Epithelial cell of esophagus (primary cell): ENCODE measurements around the gene MPRIP.
A peak's percentile ranks its signal among the peaks of the same experiment; 100 is the strongest.

Source experiments
- DNase-seq: peaks from one replicate; pipeline ENCODE4 v3.0.0; 2010; ENCODE audit warnings: low read depth
- H3K4me3 ChIP-seq: 2 replicates; pipeline ENCODE4 v1.5.1; 2011; ENCODE audit warnings: mild to moderate bottlenecking, low read length, control low read depth
- TF ChIP-seq, protein P1 (sequence below): IDR thresholded peaks from 2 replicates; pipeline ENCODE4 v1.5.1; 2011; ENCODE audit warnings: low read depth, mild to moderate bottlenecking, low read length, control low read depth, inconsistent platforms; ENCODE audit not compliant: insufficient read depth; ENCODE audit errors: missing control alignments

MPRIP gene

DNA sequence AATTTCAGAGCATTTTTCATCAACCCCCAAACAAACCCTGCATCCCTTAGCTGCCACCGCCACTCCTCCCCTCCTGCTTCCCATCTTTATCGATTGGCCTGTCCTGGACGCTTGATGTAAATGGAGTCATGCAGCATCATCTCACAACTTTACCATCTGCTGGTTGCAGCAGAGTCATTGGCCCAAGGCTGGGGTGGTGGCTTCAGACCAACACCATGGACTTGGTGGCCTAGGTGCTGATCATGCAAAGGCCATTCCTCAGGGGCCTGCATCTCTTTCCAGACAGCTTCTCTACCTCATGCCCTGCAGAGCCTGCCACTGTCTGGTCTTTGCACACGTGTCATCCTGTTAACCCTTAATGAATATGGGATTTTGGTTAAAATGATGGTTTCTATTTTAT lies 73.4 kb downstream of the MPRIP start:
- no peak for DNase-seq
- H3K4me3 ChIP-seq, result no peak overlapping the region
- TF ChIP-seq, protein P1, sequence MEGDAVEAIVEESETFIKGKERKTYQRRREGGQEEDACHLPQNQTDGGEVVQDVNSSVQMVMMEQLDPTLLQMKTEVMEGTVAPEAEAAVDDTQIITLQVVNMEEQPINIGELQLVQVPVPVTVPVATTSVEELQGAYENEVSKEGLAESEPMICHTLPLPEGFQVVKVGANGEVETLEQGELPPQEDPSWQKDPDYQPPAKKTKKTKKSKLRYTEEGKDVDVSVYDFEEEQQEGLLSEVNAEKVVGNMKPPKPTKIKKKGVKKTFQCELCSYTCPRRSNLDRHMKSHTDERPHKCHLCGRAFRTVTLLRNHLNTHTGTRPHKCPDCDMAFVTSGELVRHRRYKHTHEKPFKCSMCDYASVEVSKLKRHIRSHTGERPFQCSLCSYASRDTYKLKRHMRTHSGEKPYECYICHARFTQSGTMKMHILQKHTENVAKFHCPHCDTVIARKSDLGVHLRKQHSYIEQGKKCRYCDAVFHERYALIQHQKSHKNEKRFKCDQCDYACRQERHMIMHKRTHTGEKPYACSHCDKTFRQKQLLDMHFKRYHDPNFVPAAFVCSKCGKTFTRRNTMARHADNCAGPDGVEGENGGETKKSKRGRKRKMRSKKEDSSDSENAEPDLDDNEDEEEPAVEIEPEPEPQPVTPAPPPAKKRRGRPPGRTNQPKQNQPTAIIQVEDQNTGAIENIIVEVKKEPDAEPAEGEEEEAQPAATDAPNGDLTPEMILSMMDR, result no peak

DNA sequence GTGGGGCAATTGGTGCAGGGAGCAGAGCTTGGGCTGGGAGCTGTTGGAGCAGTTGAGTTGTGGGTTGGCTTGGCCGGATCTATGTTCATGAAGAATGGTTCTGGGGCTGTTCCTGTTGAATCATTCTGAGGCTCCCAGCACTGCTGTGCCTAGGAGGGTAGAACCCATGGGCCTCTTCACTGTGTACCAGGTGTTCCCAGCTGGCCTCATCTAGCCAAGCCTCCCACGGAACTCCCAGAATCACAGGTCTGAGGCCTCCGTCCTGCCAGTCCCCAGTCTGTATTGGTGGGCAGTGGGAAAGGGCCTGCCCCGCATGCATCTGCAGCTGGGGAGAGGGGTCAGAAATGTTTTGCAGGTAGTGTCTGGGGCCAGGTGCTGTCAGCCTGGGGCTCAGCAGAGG lies 74.1 kb downstream of the MPRIP start:
- no peak for DNase-seq
- no peak overlapping the region for H3K4me3 ChIP-seq
- TF ChIP-seq, protein P1, result no peak

DNA sequence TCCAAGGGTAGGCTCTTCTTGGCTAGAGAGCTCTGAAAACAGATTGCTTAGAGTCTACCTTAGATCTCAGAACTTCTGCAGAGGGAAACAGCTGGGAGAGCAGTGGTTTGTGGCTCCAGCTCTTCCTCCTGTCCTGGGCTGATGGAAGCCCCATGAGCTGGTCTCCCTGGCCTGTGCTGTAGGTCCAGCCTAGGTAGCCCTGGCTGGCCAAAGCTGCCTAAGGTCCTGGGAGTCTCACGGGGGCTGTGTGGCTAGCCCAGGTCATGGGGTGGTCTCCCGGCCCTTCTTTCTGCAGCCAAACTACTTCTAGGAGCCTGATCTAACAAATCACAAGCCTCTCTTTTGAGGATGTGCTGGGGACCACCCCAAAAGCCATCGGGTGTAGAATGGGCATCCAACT lies 75.7 kb downstream of the MPRIP start:
- TF ChIP-seq, protein P1, result no peak
- H3K4me3 ChIP-seq, result no peak overlapping the region
- no peak for DNase-seq

DNA sequence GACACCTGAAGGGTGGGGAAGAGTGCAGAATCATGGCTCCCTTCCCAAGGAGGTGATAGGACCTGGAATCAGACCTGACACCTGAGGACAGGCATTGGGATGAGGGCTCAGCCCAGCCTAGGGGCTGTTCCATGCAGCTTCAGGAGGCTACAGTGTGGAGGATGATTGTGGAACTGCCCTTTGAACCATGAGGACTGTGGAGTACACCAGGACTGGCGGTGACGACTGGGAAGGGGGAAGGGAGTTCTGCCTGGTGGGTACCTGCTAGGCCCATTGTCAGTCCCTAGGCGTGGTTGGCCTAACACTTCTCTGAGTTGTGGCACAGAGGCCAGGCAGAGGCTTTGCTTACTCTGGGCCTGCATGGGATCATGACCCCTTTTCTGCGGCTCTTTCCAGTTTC lies 76.1 kb downstream of the MPRIP start:
- DNase-seq, result no peak
- no peak overlapping the region for H3K4me3 ChIP-seq
- TF ChIP-seq, protein P1, result no peak

DNA sequence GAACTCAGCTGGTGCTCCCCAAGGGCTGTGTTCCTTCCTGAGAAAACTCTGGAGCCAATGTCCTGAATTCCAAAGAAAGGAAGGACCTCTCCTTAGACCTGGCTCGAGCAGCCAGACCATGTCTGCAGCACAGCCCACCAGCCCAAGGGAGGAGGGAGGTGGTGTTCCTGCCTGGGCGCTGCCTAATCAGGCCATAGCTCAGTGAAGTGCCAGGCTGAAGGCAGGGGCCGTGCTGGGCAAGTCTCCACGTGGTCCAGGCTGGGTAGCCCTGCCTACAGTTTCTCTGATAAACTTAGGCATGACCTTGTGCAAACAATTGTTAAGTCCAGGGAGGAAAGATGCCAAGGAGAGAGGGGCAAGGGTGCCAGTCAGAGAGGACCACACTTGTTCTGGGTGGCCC lies 76.8 kb downstream of the MPRIP start:
- H3K4me3 ChIP-seq, result no peak overlapping the region
- no peak for DNase-seq
- TF ChIP-seq, protein P1, result no peak

DNA sequence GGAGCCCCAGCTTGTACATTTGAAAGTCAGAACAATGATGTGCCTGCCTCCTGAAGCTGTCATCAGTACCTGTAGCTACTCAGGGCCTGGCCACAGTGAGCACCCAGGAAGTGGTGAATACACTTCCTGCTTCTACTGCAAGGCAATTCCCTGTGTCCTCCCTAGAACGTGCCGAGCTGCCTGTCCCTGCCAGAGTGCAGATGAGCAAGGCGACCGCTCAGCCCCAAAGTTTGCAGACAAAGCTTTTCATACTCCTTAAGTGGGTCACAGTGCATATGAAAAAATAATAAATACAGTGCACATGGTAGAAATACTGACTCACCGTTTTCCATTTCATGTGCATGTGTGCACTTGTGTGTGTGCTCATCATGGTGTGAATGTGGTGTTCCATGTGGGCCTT lies 77.3 kb downstream of the MPRIP start:
- no peak overlapping the region for H3K4me3 ChIP-seq
- TF ChIP-seq, protein P1, result no peak
- DNase-seq, result peak; percentile 74

DNA sequence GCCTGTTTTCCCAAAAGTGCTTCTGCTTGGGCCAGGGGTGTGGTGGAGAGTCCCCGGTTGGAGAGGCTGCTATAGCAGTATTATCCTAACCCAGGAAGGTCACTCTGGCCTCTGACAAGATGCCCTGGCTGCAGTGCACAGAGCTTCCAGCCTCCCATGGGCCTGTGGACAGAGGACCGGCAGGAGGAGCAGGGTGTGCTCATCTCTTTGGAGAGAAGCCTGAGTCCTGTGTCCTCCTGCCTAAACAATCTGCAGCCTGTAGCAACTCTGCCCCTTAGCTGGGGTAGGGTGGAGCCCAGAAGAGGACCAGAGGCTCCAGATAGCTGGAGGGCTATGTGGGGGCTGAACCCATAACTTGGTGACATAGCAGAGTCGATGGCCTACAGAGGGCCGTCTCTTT lies 78.0 kb downstream of the MPRIP start:
- H3K4me3 ChIP-seq, result no peak overlapping the region
- DNase-seq, result no peak
- TF ChIP-seq, protein P1, result no peak
